ENCODE data around the gene BACH2. TPM values are rescaled to one million over a fixed set of nuclear protein-coding genes. Genes with fewer than 3 reads are reported as not detected.

Gene BACH2
- total and polyA plus RNA-seq, 2 of the 8 experiments (the other 6 are each of a cell fraction or from before 2014, with no cell fraction given): 1.9 to 5.9 TPM

- no peak for TF ChIP-seq TAF7 (optimal IDR thresholded peaks at IDR 0.05; ENCODE audit: borderline replicate concordance, low read depth, low read length)
- TF ChIP-seq HDAC2 (IDR thresholded peaks at IDR 0.05; ENCODE audit: borderline replicate concordance in 1 of 2, low read depth in 2 of 2, low read length in 2 of 2): no peak
- no peak for TF ChIP-seq EZH2 (IDR thresholded peaks at IDR 0.05; ENCODE audit: low read depth, low read length, severe bottlenecking)
- no peak for TF ChIP-seq CEBPB (IDR thresholded peaks at IDR 0.05; ENCODE audit: low read depth, low read length)
- no peak for TF ChIP-seq RXRA (IDR thresholded peaks at IDR 0.05; ENCODE audit: insufficient read depth, low read depth, low read length)
- no peak for TF ChIP-seq NANOG (IDR thresholded peaks at IDR 0.05; ENCODE audit: insufficient read depth, low read depth, low read length, poor library complexity, severe bottlenecking)
Observed at GRCh38 chr6:90095788-90096187, 200.9 kb downstream of the BACH2 start (continued).
